HG02852 (cell line): Measurements from ENCODE around the gene CDH7.

Source experiments
- ATAC-seq: cut with Tn5 transposase; IDR thresholded peaks from one replicate; pipeline ENCODE4 v1.9.1; 2021; ENCODE audit warnings: mild to moderate bottlenecking, moderate library complexity; ENCODE audit not compliant: unreplicated experiment

CDH7 gene

DNA sequence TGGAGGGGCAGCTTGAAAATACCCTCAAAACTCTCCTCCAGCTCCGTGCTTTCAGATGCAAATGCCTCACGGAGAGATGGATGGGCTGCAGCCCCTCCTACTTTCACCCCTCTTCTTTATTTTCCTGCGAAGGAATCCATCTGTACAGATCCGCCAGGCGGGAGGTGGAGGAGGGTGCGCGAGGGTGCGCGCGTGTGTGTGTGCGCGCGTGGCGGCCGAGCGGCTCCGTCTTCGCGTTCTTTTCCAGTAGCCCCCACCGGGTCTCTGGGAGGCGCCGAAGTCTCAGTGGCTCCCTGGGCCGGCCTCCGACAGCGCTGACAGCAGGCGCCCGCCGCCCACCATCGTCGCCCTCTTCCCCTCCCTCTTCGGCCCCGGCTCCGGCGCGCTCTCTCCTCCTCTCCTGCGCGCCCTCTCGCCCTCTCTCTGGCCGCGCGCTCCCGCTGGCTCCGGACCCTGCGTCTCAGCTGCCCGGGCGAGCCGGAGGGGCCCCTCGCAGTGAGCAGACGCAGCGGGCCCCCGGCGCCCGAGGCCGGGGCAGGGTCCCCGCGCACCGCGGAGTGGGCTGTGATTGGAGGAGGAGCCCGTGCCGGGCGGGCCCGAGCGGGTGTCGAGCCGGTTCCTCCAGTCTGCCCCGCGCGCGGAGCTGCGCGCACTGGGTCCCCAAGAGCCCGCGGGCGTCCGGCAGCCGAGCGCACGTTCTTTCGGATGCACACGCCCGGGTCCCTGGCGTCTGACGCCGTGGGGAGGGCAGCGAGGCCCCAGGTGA, at the start of gene CDH7:
Gene CDH7 (plus strand): TSS at position 624 of the 766 bp plus-strand sequence. CDS start 11,831 bp downstream, outside the sequence.
- no peak for ATAC-seq

- ATAC-seq, result no peak
Measured at GRCh38 chr18:65704046-65704445, 46.8 kb upstream of the CDH7 start.

DNA sequence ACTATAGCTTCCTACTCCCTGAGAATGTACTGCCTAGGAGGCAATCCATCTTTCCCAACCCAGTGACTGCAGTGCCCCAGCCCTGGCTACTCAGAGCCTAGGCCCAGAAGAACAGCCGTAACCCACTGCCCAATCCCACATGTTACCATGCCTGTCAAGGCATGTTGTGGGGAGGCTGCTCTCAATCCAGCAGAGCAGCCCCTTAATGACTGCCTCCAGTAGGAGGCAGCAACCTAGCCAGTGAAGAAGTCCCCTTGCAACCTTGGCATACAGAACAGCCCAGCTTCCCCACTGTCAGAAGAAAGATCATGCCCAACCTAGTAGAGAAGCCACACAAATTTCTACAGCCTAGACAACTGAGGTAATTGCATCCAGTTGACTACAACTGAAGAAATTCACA, 44.2 kb upstream of the CDH7 start:
- no peak for ATAC-seq

- no peak for ATAC-seq
Measured at GRCh38 chr18:65711493-65711892, 39.3 kb upstream of the CDH7 start.

- no peak for ATAC-seq
Measured at GRCh38 chr18:65721619-65722018, 29.2 kb upstream of the CDH7 start.

GRCh38 chr18:65725251-65726050, 25.4 kb upstream of the CDH7 start:
- no peak for ATAC-seq

- no peak for ATAC-seq
Measured at GRCh38 chr18:65735155-65735554, 15.7 kb upstream of the CDH7 start.

- ATAC-seq, result no peak
Measured at GRCh38 chr18:65737471-65737955, 13.3 kb upstream of the CDH7 start.

GRCh38 chr18:65746936-65747335, 3.9 kb upstream of the CDH7 start:
- ATAC-seq, result no peak

- no peak for ATAC-seq
Measured at GRCh38 chr18:65748321-65748720, 2.5 kb upstream of the CDH7 start.

- ATAC-seq, result no peak
Measured at GRCh38 chr18:65749841-65750240, 971 bp upstream of the CDH7 start.

DNA sequence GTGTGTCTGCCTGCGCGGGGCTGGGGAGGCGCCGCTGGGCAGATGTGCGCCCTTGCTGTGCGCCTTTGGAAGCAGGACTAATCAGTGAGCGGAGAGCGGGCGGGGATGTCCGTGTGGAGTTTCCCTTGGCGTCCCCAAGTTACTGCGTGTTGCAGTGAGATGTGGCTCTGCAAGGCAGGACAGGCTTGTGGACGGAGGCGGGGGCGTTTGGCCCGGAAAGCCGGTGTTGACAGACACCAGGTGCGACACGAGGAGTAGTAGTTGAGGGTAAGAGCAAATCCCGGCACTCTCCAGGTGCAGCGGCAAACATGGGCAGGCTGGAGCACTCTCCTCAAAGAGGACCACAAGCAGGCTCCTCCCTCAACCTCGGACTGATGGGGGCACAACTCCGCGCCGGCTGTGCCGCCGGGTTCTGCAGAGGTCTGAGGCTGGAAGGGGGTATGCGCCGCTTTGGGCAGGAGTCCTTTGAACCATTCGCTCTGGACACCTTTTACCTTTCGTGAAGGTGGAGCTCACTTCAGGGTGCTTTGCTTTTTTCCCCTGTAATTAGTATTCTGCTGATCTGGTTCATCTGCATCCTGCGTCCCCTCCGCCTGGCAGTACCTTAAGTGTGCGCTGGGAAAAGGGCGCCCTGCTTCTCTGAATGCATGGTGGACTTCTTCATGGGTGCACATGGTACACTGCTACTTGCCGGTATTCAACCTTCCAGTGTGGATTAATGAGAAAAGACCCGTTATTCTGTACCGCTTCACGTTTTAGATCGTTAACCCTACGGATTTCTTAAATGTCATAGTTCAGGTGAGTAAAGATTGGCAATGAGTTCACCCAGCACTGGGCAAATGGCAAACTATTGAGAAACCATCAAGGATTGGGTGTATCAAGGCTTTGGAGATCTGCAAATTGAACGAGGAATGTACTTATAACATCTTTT, 608 bp downstream of the CDH7 start:
- no peak for ATAC-seq

- no peak for ATAC-seq
Measured at GRCh38 chr18:65752625-65753325, 2.0 kb downstream of the CDH7 start.

DNA sequence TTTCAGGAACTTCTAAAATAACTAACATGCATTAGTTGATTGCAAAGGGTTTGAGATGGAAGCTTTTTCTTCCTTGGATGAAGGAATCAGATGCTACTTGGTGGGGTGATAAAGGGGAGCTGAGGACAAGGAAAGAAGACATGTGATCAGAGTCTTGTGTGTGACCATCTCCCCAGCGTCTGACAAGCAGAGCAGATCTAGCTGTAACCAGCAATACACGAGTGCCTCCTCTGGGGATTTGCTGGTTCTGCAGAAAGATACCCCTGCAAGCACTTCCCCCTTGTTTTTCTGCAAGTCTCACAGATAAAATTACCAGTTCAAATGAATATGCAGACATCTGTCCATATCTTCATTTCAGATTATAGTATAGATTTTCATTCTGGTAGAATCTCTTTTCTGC, 2.7 kb downstream of the CDH7 start:
- ATAC-seq, result peak; percentile 60

DNA sequence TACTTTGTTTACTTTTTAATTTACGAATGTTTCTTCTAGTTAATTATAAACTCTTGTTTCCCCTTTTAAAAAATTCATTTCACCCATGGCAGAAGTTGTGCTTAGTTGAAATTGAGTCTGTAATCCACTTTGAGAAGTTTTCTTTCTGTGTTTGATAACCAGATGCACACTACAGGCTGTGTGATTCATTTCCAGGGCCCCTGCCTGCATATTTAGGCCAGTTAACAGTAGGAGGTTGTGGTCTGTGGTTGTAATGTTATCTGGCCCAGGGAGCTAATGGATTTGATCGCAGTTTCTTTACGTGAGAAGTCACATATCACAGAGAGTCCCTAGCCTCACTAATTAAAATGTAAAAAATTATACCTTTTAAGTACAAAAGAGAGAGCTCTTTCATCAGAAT, 3.3 kb downstream of the CDH7 start:
- ATAC-seq, result no peak

GRCh38 chr18:65755616-65756015, 4.8 kb downstream of the CDH7 start:
- ATAC-seq, result no peak

GRCh38 chr18:65760457-65760856, 9.6 kb downstream of the CDH7 start:
- ATAC-seq, result no peak

- ATAC-seq, result no peak
Measured at GRCh38 chr18:65761636-65762295, 11.0 kb downstream of the CDH7 start.

DNA sequence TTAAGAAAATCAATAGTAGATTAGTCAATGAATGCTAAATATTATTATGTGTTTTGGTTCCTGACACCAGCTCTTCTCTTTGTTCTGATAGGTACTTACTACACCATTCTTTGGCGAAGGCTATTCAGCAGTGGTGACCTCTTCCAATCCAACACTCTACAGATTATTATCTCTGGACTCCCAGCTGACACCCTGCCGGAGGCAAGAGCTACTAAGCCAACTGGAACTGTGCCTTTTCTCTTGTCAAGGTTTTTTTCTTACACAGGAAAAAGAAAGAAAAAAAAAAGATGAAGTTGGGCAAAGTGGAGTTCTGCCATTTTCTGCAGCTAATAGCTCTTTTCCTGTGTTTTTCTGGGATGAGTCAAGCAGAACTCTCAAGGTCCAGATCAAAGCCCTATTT, 11.7 kb downstream of the CDH7 start:
- no peak for ATAC-seq

- ATAC-seq, result no peak
Measured at GRCh38 chr18:65767406-65767805, 16.6 kb downstream of the CDH7 start.
